ENCODE data around the gene KDM7A. TPM values are rescaled to one million over a fixed set of nuclear protein-coding genes. Genes with fewer than 3 reads are reported as not detected.

Gene KDM7A
- total RNA-seq, 1 experiment from 2014 or later, result 6.6 TPM

GRCh38 chr7:140053812-140054539 is 122.8 kb downstream of the KDM7A start:
- Mint-ChIP-seq H3K27me3 (ENCODE audit: low read depth) (no peaks in the 10 kb centered on the region; the same call in 1 of the 2 replicates), H3K36me3 (ENCODE audit: insufficient read depth in 1 of 3, low read depth in 3 of 3) (peaks cover 0 to 2% (median 0%) of the 10 kb centered on the region in 3 experiments; a peak in 2 of 7 replicates), H3K9me3 (no peaks in the 10 kb centered on the region), H3K4me3 (no peak overlapping the region), H3K4me1 (peaks cover 3 to 5% of the 10 kb centered on the region in 2 experiments; a peak in 2 of 4 replicates), H3K27ac (no peak overlapping the region)
- no peak overlapping the region for H2AFZ ChIP-seq (ENCODE audit: low read length)
- H3K79me1 ChIP-seq (ENCODE audit: insufficient read depth, low read depth, low read length, poor library complexity, severe bottlenecking), result no peaks in the 10 kb centered on the region
- H3K27ac ChIP-seq (ENCODE audit: insufficient read length, low read depth, low read length), result no peak overlapping the region
- no peak overlapping the region for H3K56ac ChIP-seq (ENCODE audit: insufficient read length, low read depth, low read length)
- no peaks in the 10 kb centered on the region for H3K4me1 ChIP-seq (ENCODE audit: insufficient read depth, low read length)
- WGBS (ENCODE audit: extremely low coverage, insufficient read length, low lambda C conversion rate), result no CpG with 5 or more reads among the region's 3 CpGs
- no peaks in the 10 kb centered on the region for H3K79me2 ChIP-seq (ENCODE audit: insufficient read depth, low read length)
- no peaks in the 10 kb centered on the region for H3K27me3 ChIP-seq (ENCODE audit: insufficient read depth, low read length)
- H4K91ac ChIP-seq (ENCODE audit: insufficient read length, low read depth, low read length), result no peak overlapping the region
- DNase-seq, result no peak
- H3K23ac ChIP-seq (ENCODE audit: insufficient read length, low read depth, low read length), result no peak overlapping the region
- H3T11ph ChIP-seq (ENCODE audit: low read length), result no peak overlapping the region
- H3K9me3 ChIP-seq (ENCODE audit: control insufficient read depth, low read depth, low read length), result no peaks in the 10 kb centered on the region
- H2BK120ac ChIP-seq (ENCODE audit: low read depth, low read length, poor library complexity, severe bottlenecking), result no peak overlapping the region
- H3K4me2 ChIP-seq (ENCODE audit: insufficient read depth, insufficient read length, low read length), result no peak overlapping the region
- H3K23me2 ChIP-seq (ENCODE audit: insufficient read length, low read depth, low read length, poor library complexity, severe bottlenecking), result no peaks in the 10 kb centered on the region
- TF ChIP-seq CTCF (conservative IDR thresholded peaks at IDR 0.05), result no peak
- no peaks in the 10 kb centered on the region for H4K20me1 ChIP-seq (ENCODE audit: control insufficient read depth, insufficient read depth, insufficient read length)
- H4K5ac ChIP-seq (ENCODE audit: insufficient read length, low read depth, low read length), result no peak overlapping the region
- no peak overlapping the region for H4K8ac ChIP-seq (replicated peaks; ENCODE audit: insufficient read length, low read depth, low read length)
- H2BK12ac ChIP-seq (ENCODE audit: insufficient read length, low read depth, low read length), result no peak overlapping the region
- no peak overlapping the region for H2BK5ac ChIP-seq (ENCODE audit: insufficient read length, low read length)
- no peak overlapping the region for H3K9ac ChIP-seq (ENCODE audit: extremely low read depth, insufficient read length, low read length)
- H2BK15ac ChIP-seq (ENCODE audit: low read depth, low read length), result no peak overlapping the region
- H3K18ac ChIP-seq (ENCODE audit: insufficient read length, low read depth, low read length), result no peak overlapping the region
- H3K14ac ChIP-seq (ENCODE audit: insufficient read depth, low read length), result no peak overlapping the region
- no peak overlapping the region for H3K4ac ChIP-seq (ENCODE audit: low read depth, low read length)
- no peak overlapping the region for H2BK20ac ChIP-seq (ENCODE audit: low read depth, low read length, poor library complexity, severe bottlenecking)
- H2AK5ac ChIP-seq (ENCODE audit: insufficient read length, low read length), result no peak overlapping the region

Data from H9 (cell line).